ENCODE measurements around the gene CCNQ.
A peak's percentile ranks its signal among the peaks of the same experiment; 100 is the strongest.

CCNQ gene

DNA sequence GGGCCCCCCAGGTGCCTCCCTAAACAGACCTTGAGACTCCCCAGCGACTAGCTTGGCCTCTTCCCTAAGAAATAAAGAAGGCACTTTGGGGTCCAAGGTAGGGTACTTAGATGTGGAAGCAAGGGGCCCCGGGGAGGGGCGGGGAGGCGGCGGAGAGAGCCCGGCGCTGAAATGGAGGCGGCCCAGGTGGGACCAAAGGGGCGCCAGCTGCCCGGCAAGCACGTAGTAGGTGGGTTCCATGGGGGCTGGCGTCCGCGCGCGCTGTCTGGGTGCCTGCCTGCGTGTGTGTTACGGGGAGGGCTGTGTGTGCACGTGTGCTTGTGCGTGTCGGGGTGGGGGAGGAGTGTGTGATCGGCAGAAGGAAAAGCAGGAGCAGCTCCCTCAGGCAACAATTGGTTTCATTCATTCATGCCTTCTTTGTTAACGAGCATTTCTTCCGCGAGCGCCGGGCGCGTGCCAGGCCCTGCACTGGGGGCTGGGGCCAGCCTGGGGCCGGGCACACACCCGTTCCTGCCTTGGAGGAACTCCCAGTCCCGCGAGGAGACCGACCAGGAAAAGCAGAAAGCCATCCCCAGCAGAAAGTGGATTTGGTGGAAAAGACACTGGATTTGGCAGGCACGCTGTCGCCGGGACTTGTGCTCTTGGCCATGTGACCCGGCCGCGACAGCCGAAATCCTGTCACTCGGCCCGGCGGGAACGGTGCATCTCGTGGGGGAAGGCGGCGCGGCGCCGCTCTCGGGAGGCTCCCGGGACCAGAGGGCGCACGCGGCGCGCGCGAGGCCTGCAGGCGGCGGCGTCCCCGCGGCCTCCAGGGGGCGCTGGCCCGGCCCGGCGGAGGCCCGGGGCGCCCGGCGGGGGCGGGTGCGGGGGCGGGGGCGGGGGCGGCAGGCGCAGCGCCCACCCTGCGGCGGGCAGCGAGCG is 44.8 kb upstream of the CCNQ start:
- Histone ChIP-seq H3K79me2 (ENCODE audit: insufficient read depth, low read length) (no peaks in the 10 kb centered on the region), H3K27me3 (ENCODE audit: insufficient read depth, low read length, poor library complexity, severe bottlenecking) (peaks cover 7% of the 10 kb centered on the region), H3K36me3 (ENCODE audit: insufficient read depth, low read length) (no peaks in the 10 kb centered on the region), H3K9me2 (replicated peaks; ENCODE audit: low read depth, low read length) (no peaks in the 10 kb centered on the region), H3K4me1 (ENCODE audit: insufficient read depth, low read length, poor library complexity, severe bottlenecking) (no peaks in the 10 kb centered on the region), H3K4me2 (ENCODE audit: low read depth, low read length, poor library complexity, severe bottlenecking) (no peak overlapping the region), H4K20me1 (ENCODE audit: insufficient read depth, low read length, poor library complexity, severe bottlenecking) (no peaks in the 10 kb centered on the region), H3K4me3 (ENCODE audit: low read length, poor library complexity, severe bottlenecking) (no peak overlapping the region), H3K9ac (ENCODE audit: low read depth, low read length, poor library complexity, severe bottlenecking) (no peak overlapping the region), H2AFZ (ENCODE audit: low read length) (0 out of 2 replicates have a peak overlapping the region, but pooled peaks have one; percentile 36), H3F3A (ENCODE audit: low read depth) (no peaks in the 10 kb centered on the region), H3K9me3 (ENCODE audit: insufficient read depth, low read depth, low read length) (no peaks in the 10 kb centered on the region)
- no peak for TF ChIP-seq EZH2phosphoT487 (IDR thresholded peaks at IDR 0.05; ENCODE audit: borderline replicate concordance)
- TF ChIP-seq, protein P1, sequence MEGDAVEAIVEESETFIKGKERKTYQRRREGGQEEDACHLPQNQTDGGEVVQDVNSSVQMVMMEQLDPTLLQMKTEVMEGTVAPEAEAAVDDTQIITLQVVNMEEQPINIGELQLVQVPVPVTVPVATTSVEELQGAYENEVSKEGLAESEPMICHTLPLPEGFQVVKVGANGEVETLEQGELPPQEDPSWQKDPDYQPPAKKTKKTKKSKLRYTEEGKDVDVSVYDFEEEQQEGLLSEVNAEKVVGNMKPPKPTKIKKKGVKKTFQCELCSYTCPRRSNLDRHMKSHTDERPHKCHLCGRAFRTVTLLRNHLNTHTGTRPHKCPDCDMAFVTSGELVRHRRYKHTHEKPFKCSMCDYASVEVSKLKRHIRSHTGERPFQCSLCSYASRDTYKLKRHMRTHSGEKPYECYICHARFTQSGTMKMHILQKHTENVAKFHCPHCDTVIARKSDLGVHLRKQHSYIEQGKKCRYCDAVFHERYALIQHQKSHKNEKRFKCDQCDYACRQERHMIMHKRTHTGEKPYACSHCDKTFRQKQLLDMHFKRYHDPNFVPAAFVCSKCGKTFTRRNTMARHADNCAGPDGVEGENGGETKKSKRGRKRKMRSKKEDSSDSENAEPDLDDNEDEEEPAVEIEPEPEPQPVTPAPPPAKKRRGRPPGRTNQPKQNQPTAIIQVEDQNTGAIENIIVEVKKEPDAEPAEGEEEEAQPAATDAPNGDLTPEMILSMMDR (conservative IDR thresholded peaks at IDR 0.05; ENCODE audit: low read length), result no peak

DNA sequence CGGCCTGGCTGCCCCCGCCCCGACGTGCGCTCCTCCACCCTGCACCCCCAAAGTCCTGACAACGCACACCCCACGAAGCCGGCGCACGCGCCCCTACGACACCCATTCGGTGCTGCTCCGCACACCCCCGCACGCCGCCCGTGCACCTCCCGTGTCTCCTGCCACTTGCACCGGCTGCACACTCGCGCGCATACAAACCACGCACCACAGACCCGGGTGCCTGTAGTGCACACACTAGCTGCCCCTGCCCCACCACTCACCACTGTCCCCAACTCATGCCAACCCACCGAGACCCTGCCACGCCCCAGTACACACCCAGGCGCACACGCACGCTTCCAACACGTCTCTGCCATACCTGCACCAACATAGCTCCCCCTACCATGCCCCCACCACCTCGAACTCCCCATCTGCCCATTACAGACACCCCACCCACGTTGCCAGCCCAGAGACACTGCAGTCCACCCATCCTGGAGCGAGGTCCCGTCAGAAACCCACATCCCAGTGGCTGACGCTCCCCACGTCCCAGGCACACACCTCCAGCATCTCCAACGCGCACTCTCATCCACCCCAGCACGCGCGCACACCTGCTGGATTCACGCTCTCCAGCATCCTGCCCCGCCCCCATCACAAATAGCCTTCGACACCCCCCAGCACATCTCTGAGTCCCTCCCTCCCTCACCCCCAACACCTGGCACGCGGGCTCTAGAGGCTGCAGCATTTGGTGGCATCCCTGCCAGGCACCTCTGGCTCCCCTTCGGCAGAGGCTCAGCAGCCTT is 43.9 kb upstream of the CCNQ start:
- Histone ChIP-seq H3K9me2 (replicated peaks; ENCODE audit: low read depth, low read length) (no peaks in the 10 kb centered on the region), H3K4me1 (ENCODE audit: insufficient read depth, low read length, poor library complexity, severe bottlenecking) (no peaks in the 10 kb centered on the region), H3K4me3 (ENCODE audit: low read length, poor library complexity, severe bottlenecking) (no peak overlapping the region), H3K36me3 (ENCODE audit: insufficient read depth, low read length) (no peaks in the 10 kb centered on the region), H3K79me2 (ENCODE audit: insufficient read depth, low read length) (no peaks in the 10 kb centered on the region), H4K20me1 (ENCODE audit: insufficient read depth, low read length, poor library complexity, severe bottlenecking) (no peaks in the 10 kb centered on the region), H3K4me2 (ENCODE audit: low read depth, low read length, poor library complexity, severe bottlenecking) (no peak overlapping the region), H3K9ac (ENCODE audit: low read depth, low read length, poor library complexity, severe bottlenecking) (no peak overlapping the region), H2AFZ (ENCODE audit: low read length) (no peak overlapping the region), H3F3A (ENCODE audit: low read depth) (no peaks in the 10 kb centered on the region), H3K27me3 (ENCODE audit: insufficient read depth, low read length, poor library complexity, severe bottlenecking) (peaks cover 7% of the 10 kb centered on the region), H3K9me3 (ENCODE audit: insufficient read depth, low read depth, low read length) (no peaks in the 10 kb centered on the region)
- no peak for TF ChIP-seq EZH2phosphoT487 (IDR thresholded peaks at IDR 0.05; ENCODE audit: borderline replicate concordance)
- TF ChIP-seq, protein P1 (conservative IDR thresholded peaks at IDR 0.05; ENCODE audit: low read length), result no peak

DNA sequence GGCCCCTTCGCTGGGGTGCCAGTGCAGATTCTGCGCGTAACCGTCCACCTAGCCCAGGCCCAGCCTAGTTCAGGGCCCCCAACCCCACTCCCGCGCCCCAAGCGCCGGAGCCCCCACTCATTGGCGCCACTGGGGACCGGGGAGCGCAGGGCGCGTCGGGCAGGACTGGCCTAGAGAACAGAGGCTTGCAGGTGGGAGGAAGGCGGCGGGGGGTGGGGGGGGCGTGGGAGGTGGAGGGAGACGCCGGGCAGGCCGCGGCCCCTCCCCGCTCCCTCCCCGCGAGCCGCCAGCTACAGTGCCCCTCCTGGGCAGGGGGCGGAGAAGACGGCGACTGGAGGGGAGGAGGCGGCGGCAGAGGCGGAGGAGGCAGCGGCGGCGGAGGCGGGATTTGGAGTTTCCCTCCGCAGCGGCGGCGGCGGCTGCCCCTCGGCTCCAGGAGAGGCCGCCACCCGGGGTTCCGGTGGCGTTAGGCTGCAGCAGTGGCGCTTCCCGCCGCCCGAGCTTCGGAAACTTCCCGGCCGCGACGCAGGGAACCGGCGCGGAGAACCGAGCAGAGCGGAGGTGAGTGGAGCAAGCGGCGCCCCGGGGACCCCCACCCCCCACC is 43.2 kb upstream of the CCNQ start:
- no peak overlapping the region for H3K9ac ChIP-seq (ENCODE audit: low read depth, low read length, poor library complexity, severe bottlenecking)

More for the DNA sequence above, 43.2 kb upstream of the CCNQ start:
- Histone ChIP-seq H3K4me3 (ENCODE audit: low read length, poor library complexity, severe bottlenecking) (no peak overlapping the region), H3K36me3 (ENCODE audit: insufficient read depth, low read length) (no peaks in the 10 kb centered on the region), H3K9me2 (replicated peaks; ENCODE audit: low read depth, low read length) (no peaks in the 10 kb centered on the region), H3K9me3 (ENCODE audit: insufficient read depth, low read depth, low read length) (no peaks in the 10 kb centered on the region), H3K79me2 (ENCODE audit: insufficient read depth, low read length) (no peaks in the 10 kb centered on the region), H3K4me1 (ENCODE audit: insufficient read depth, low read length, poor library complexity, severe bottlenecking) (no peaks in the 10 kb centered on the region), H4K20me1 (ENCODE audit: insufficient read depth, low read length, poor library complexity, severe bottlenecking) (no peaks in the 10 kb centered on the region), H3K27me3 (ENCODE audit: insufficient read depth, low read length, poor library complexity, severe bottlenecking) (peaks cover 7% of the 10 kb centered on the region), H3K4me2 (ENCODE audit: low read depth, low read length, poor library complexity, severe bottlenecking) (no peak overlapping the region), H3F3A (ENCODE audit: low read depth) (no peaks in the 10 kb centered on the region), H2AFZ (ENCODE audit: low read length) (no peak overlapping the region)
- no peak for TF ChIP-seq EZH2phosphoT487 (IDR thresholded peaks at IDR 0.05; ENCODE audit: borderline replicate concordance)
- TF ChIP-seq, protein P1 (conservative IDR thresholded peaks at IDR 0.05; ENCODE audit: low read length), result no peak
